LNCAP (cell line): ENCODE data around the gene MDGA2.

Source experiments
- CTCF ChIP-seq: fragments of 450-650 bp; IDR thresholded peaks from 2 replicates; pipeline ENCODE4 v1.5.1; 2017; ENCODE audit warnings: mild to moderate bottlenecking

The MDGA2 gene

GRCh38 chr14:47252802-47253201 is 422.6 kb downstream of the MDGA2 start:
- no peak for TF ChIP-seq CTCF

GRCh38 chr14:47246367-47246766 is 429.0 kb downstream of the MDGA2 start:
- TF ChIP-seq CTCF = no peak

- no peak for TF ChIP-seq CTCF
Observed at GRCh38 chr14:47240748-47241437, 434.5 kb downstream of the MDGA2 start.

- no peak for TF ChIP-seq CTCF
Observed at GRCh38 chr14:47235619-47236018, 439.8 kb downstream of the MDGA2 start.

GRCh38 chr14:47226877-47227520 is 448.4 kb downstream of the MDGA2 start:
- TF ChIP-seq CTCF = no peak

GRCh38 chr14:47223656-47224055 is 451.7 kb downstream of the MDGA2 start:
- no peak for TF ChIP-seq CTCF

- TF ChIP-seq CTCF = no peak
Observed at GRCh38 chr14:47220096-47220495, 455.3 kb downstream of the MDGA2 start.
